GM21423 (cell line): ENCODE data around the gene JAKMIP3.
"Not testable (repeated sequence)": the region's sequence is repeated elsewhere in the genome, so short reads cannot be mapped to it uniquely, and the experiment has no call there.

Source experiments
- ATAC-seq: cut with Tn5 transposase; IDR thresholded peaks from one replicate; pipeline ENCODE4 v1.9.1; 2021; ENCODE audit warnings: mild to moderate bottlenecking, moderate library complexity; ENCODE audit not compliant: unreplicated experiment

The JAKMIP3 gene

DNA sequence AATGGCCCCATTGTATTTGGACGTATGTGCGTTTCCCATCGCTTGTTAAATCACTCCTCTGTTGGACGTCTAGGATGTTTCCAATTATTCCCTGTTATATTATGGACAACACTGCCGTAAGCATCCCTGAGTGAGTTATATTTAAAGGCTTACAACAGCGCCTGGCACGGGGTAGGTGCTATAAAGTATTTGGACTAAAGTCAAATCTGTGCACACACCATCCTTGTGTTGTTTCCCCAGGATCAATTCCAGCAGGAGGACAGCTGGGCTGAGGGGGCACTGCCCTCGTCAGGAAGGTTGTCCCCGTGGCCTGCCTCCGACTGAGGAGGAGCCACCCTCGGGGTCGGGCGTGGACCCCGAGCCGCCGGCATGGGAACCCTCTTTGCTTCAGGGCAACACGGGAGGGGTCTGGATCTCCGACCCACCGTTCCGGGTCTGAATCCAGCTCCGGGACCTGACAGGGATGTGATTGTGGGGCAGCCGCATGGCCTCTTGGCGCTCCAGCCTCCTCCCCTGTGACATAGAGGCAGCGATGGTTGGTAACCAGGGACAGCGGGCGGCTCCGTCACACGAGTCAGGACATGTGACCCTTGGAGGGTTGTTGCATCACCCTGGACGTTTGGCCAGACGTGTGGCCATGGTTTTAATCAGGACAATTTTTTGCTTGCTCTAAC is 1.5 kb upstream of the JAKMIP3 start:
- no peak for ATAC-seq

- no peak for ATAC-seq
Observed at GRCh38 chr10:132064771-132065437, 842 bp upstream of the JAKMIP3 start.

GRCh38 chr10:132066186-132066585 is 440 bp downstream of the JAKMIP3 start:
- ATAC-seq: no peak

GRCh38 chr10:132066812-132067211 is 1.1 kb downstream of the JAKMIP3 start:
- no peak for ATAC-seq

- no peak for ATAC-seq
Observed at GRCh38 chr10:132068431-132069121, 2.8 kb downstream of the JAKMIP3 start.

GRCh38 chr10:132069122-132069848 is 3.5 kb downstream of the JAKMIP3 start:
- ATAC-seq: no peak

DNA sequence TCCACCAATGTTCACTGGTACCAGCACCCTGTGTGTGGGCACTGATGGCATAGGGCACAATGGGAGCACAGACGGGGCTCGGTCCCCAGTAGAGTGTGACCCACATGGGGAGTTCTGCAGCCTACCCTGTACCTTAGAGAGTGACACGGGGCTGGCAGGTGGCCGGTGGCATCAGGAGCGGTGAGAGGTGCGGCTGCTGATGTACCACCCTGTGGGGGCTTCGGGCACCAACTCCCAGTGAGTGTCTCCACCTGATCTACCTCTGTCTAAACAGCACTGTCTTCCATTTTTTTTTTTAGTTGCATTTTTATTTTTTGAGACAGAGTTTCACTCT is 4.1 kb downstream of the JAKMIP3 start:
- no peak for ATAC-seq

DNA sequence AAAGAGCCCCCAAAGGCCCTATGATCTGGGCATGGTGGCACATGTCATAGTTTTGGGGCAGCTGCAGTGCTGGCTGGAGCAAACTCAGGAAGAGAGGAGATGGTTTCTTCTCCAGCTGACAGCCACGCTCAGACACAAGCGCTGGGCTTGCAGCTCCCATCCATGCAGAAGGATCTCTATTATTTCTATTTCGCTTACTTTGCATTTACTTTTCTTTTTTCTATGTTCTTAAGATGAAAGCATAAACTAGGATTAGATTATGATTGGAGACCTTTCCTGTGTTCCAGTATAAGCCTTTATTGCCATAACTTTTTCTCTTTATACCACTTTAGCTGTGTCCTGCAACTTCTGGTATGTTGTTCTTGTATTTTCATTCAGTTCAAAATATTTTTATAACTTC is 5.0 kb downstream of the JAKMIP3 start:
- ATAC-seq: no peak

GRCh38 chr10:132071667-132072066 is 5.9 kb downstream of the JAKMIP3 start:
- no peak for ATAC-seq

DNA sequence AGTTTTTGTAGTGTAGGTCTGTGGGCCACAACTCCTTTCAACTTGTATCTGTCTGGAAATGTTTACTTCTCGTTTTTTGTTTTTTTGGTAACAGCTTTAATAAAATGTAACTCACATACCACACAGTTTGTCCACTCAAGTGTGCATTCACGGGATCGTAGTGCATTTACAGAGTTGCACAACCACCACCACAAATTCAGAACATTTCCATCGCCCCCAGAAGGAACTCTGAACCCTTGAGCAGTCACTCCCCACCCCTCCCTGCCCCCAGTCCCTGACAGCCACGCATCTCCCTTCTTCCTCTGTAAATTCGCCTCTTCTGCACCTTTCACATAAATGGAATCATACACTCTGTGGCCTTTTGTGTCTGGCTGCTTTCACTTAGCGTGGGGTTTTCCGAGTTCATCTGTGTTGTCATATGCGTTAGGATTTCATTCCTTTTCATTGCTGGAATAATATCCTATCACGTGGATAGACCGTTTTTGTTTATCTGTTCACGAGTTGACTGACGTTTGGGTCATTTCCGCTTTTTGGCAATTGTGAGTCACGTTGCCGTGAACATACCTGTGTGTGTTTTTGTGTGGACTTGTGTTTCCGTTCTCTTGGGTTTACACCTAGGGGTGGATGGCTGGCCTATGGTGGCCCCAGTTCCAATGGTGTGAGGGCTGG is 10.3 kb downstream of the JAKMIP3 start:
- no peak for ATAC-seq

DNA sequence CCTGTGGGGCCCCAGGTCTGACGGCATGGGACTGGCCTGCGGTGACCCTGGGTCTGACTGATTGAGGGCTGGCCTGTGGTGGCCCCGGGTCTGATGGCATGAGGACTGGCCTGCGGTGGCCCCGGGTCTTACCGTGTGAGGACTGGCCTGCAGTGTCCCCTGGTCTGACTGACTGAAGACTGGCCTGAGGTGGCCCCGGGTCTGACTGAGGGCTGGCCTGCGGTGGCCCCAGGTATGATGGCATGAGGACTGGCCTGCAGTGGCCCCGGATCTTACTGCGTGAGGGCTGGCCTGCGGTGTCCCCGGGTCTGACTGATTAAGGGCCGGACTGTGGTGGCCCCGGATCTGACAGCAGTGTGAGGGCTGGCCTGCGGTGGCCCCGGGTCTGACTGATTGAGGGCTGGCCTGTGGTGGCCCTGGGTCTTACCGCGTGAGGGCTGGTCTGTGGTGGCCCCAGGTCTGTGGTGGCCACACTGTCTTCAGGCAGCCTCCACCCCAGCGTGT is 10.9 kb downstream of the JAKMIP3 start:
- ATAC-seq: no peak

- ATAC-seq: no peak
Observed at GRCh38 chr10:132077091-132077490, 11.3 kb downstream of the JAKMIP3 start.

- no peak for ATAC-seq
Observed at GRCh38 chr10:132078746-132079345, 13.1 kb downstream of the JAKMIP3 start.

DNA sequence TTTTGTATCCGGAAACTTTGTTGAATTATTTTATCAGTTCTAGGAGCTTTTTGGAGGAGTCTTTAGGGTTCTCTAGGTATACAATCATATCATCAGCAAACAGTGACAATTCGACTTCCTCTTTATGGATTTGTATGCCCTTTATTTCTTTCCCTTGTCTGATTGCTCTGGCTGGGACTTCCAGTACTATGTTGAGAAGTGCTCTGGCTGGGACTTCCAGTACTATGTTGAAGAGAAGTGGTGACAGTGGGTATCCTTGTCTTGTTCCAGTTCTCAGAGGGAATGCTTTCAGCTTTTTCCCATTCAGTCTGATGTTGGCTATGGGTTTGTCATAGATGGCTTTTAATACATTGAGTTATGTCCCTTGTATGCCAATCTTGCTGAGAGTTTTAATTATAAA is 18.6 kb downstream of the JAKMIP3 start:
- not testable (repeated sequence) for ATAC-seq

DNA sequence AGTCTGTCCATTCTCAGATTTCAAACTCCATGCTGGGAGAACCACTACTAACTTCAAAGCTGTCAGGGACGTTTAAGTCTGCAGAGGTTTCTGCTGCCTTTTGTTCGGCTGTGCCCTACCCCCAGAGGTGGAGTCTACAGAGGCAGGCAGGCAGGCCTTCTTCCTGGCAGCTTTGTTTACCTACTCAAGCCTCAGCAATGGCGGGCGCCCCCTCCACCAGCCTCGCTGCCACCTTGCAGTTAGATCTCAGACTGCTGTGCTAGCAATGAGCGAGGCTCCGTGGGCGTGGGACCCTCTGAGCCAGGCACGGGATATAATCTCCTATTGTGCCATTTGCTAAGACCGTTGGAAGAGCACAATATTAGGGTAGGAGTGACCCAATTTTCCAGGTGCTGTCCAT is 27.5 kb downstream of the JAKMIP3 start:
- ATAC-seq: not testable (repeated sequence)

DNA sequence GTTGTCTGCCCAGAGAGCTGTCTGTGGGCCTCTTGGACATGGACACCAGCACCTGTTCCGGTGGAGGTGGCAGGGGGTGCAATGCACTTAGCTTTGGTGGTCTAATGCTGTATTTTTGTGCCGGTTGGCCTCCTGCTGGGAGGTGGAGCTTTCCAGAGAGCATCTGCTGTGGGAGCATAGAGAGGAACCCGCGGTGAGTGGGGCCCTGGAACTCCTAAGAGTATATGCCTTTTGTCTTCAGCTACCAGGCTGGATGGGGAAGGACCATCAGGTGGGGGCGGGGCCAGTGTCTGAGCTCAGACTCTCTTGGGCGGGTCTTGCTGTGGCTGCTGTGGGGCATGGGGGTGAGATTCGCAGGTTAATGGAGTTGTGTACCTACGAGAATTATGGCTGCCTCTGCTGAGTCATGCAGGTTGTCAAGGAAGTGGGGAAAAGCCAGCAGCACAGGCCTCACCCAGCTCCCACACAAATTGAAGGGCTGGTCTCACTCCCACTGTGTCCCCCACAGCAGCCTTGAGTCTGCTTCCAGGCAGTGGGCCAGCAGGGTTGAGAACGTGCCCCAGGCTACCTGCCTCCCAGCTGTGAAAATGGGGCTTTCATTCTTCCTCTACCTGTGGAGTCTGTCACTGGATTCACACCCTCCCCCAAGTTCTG is 29.0 kb downstream of the JAKMIP3 start:
- no peak for ATAC-seq

DNA sequence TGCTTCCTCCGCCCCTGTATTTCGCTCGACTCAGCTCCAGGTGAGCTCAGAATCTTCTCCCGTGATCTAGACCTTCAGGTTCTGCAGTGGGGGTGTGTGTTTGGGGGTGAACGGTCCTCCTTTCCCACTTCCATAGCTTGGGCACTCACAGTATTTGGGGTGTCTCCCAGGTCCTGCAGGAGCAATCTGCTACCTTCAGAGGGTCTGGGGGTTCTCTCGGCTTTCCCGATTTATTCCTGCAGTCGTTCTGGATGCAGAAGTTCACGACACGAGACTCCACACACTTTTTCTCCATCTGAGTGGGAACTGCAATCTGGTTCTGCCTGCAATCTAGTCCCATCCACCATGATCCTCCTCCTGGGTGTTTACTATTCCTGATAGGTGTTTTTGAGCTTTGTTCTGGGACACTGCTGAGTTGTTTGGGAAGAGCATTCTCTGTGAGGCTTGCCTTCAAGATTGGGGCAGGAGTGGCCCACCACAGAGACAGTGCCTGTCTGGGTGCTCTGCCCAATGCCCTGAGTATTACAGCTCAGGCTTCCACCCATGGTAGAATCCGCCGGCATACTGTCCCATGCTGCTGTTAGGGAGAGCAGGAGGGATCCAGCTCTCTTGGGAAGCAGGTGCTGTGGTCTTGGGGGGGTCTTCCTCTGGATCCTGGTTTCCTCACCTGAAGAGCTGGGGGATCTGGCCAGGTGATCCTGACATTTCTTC is 29.8 kb downstream of the JAKMIP3 start:
- no peak for ATAC-seq

- ATAC-seq: no peak
Observed at GRCh38 chr10:132096223-132096622, 30.5 kb downstream of the JAKMIP3 start.

DNA sequence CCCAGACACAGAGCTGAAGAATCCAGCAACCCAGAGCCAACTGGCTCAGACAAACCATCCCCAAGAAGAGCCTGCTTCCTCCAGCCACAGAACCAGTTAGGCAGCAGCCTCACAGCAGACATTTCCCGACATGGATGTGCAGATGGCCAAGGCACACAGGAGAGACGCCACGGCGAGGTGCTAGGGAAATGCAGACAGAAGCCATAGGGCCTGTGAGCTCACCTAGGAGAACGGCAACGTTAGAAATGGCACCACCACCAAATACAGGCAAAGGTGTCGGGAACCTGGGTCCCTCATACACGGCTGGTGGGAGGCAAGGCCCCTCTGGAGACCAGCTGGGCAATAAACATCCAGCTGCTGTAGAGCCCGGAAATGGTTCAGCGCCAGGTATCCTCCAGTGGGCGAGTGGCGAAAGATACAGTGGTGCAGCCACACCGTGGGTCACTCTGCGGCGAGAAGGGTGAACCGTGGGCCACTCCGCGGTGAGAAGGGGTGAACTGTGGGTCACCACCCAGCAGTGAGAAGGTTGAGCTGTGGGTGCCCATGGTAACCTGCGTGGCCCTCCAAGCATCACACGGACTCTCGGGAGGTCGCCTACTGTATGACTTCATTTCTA is 31.2 kb downstream of the JAKMIP3 start:
- ATAC-seq: no peak
